RWPE2 (cell line): ENCODE results near the gene MACROD2.
"Not testable (repeated sequence)": the region's sequence is repeated elsewhere in the genome, so short reads cannot be mapped to it uniquely, and the experiment has no call there.

Source experiments
- ATAC-seq: fragments of 200-7000 bp; cut with Tn5 transposase; 3 replicates; pipeline ENCODE4 v1.9.1; 2021; ENCODE audit warnings: low read depth
- DNase-seq: peaks from one replicate; pipeline ENCODE4 v3.0.0-alpha.2; 2020; ENCODE audit warnings: low spot score
- H3K27ac ChIP-seq: fragments of 450-650 bp; 2 replicates; pipeline ENCODE4 v1.5.1; 2017; ENCODE audit warnings: mild to moderate bottlenecking; ENCODE audit not compliant: poor library complexity, severe bottlenecking
- H3K27me3 ChIP-seq: fragments of 250-450 bp; sonication (Bioruptor Pico); 2 replicates; pipeline ENCODE4 v1.5.1; 2021; ENCODE audit warnings: mild to moderate bottlenecking, moderate library complexity; ENCODE audit not compliant: insufficient read depth, poor library complexity, severe bottlenecking
- H3K36me3 ChIP-seq: fragments of 250-450 bp; sonication (Bioruptor Pico); 2 replicates; pipeline ENCODE4 v1.5.1; 2020; ENCODE audit warnings: low read depth, mild to moderate bottlenecking, moderate library complexity
- H3K4me1 ChIP-seq: fragments of 250-450 bp; sonication (Bioruptor Pico); 2 replicates; pipeline ENCODE4 v1.5.1; 2021; ENCODE audit warnings: mild to moderate bottlenecking, moderate library complexity; ENCODE audit not compliant: insufficient read depth, poor library complexity, severe bottlenecking
- H3K4me3 ChIP-seq: fragments of 250-450 bp; sonication (Bioruptor Pico); 2 replicates; pipeline ENCODE4 v1.5.1; 2021; ENCODE audit warnings: mild to moderate bottlenecking, moderate library complexity; ENCODE audit not compliant: severe bottlenecking
- H3K9me3 ChIP-seq: fragments of 250-450 bp; sonication (Bioruptor Pico); 2 replicates; pipeline ENCODE4 v1.5.1; 2021; ENCODE audit warnings: mild to moderate bottlenecking, moderate library complexity; ENCODE audit not compliant: severe bottlenecking
- TF ChIP-seq, protein P1 (sequence below): fragments of 450-650 bp; IDR thresholded peaks from one replicate; pipeline ENCODE4 v1.5.1; 2017; ENCODE audit warnings: mild to moderate bottlenecking, moderate library complexity; ENCODE audit not compliant: poor library complexity, severe bottlenecking

MACROD2 gene

DNA sequence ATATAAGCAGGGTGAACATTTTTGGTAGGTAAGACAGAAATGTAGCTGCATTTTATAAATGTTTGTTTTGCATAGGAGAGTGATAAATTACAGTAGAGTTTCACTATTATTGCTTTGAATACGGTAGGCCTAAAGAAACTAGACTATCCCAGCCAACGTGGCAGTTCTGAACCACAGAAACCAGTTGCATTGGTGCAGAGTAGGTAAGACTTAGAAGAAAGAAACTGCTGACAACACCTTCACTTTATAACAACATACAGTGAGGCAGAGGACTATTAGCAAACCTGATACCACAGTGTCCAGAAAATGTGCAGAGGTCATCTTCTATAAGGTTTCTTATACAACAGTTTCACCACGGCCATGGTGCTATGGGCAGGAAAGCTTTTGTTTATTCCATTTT lies 2011.8 kb downstream of the MACROD2 start:
- DNase-seq, result no peak
- Histone ChIP-seq H3K27ac (no peak overlapping the region), H3K4me1 (no peaks in the 10 kb centered on the region), H3K9me3 (no peaks in the 10 kb centered on the region), H3K36me3 (no peaks in the 10 kb centered on the region), H3K27me3 (no peaks in the 10 kb centered on the region), H3K4me3 (no peak overlapping the region)
- no peak for ATAC-seq
- TF ChIP-seq, protein P1, sequence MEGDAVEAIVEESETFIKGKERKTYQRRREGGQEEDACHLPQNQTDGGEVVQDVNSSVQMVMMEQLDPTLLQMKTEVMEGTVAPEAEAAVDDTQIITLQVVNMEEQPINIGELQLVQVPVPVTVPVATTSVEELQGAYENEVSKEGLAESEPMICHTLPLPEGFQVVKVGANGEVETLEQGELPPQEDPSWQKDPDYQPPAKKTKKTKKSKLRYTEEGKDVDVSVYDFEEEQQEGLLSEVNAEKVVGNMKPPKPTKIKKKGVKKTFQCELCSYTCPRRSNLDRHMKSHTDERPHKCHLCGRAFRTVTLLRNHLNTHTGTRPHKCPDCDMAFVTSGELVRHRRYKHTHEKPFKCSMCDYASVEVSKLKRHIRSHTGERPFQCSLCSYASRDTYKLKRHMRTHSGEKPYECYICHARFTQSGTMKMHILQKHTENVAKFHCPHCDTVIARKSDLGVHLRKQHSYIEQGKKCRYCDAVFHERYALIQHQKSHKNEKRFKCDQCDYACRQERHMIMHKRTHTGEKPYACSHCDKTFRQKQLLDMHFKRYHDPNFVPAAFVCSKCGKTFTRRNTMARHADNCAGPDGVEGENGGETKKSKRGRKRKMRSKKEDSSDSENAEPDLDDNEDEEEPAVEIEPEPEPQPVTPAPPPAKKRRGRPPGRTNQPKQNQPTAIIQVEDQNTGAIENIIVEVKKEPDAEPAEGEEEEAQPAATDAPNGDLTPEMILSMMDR, result no peak

DNA sequence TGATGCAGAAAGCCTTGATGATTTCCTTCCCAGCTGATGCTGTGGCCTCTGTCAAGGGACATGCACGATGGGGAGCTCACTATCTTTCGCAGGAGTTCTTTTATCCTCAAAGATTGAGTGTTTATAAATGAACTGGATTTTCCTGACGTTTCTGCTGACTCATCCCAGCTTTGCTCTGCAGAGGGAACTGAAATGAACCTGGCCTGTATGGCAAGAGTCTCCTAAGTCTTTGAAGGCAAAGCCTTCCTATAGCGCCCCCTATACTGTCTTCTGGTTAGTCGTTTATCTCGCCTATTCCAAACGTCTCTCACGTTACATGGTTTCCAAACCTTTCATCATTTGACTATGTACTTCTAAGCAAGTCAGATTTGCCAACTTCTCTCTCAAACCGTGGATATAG lies 2012.6 kb downstream of the MACROD2 start:
- Histone ChIP-seq H3K4me1 (no peaks in the 10 kb centered on the region), H3K4me3 (no peak overlapping the region), H3K9me3 (no peaks in the 10 kb centered on the region), H3K27me3 (no peaks in the 10 kb centered on the region), H3K36me3 (no peaks in the 10 kb centered on the region), H3K27ac (no peak overlapping the region)
- DNase-seq (no peak), ATAC-seq (no peak)
- TF ChIP-seq, protein P1, result no peak

DNA sequence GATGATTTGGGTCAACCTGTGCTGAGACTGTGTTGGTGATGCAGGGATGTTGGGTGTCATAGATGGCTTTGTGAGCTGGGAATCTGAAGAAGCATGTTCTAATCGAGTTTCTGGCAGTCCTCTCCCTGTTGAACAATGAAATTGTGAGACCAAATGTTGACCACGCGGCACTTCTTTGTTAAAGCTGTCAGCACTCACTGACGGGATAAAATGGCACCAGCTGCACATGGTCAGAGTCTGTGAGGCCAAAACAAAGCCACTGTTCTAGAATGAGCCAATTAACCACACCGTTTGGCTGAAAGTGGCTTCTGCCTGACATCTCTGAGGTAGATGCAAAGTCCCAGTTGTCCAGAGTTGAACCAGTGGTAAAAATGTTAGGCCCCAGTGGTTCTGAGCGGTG lies 2015.7 kb downstream of the MACROD2 start:
- no peak for DNase-seq
- H3K4me1 ChIP-seq, result no peaks in the 10 kb centered on the region
- ATAC-seq, result no peak
- no peaks in the 10 kb centered on the region for H3K9me3 ChIP-seq
- no peaks in the 10 kb centered on the region for H3K36me3 ChIP-seq
- H3K4me3 ChIP-seq, result no peak overlapping the region
- TF ChIP-seq, protein P1, result no peak
- no peaks in the 10 kb centered on the region for H3K27me3 ChIP-seq
- no peak overlapping the region for H3K27ac ChIP-seq

DNA sequence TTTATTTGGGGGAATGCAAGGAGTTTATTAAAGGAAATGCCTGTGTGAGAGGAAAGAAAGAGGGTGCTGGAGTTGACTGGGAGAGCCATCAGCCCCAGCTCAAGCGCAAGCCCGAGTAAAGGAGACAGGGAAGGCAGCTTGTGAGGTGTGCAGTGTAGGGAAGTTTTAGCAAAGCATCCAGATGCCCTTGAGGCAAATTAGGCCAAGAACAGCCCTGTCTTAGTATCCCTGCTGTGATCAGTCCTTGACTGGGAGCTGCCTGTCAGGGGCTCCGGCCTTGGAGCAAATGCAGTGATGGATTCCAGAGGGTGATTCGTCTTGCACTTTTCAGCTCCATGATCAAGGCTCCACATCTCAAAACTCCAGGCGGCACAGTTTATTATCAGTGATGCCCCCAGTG lies 2016.2 kb downstream of the MACROD2 start:
- H3K27me3 ChIP-seq, result no peaks in the 10 kb centered on the region
- ATAC-seq, result no peak
- no peak overlapping the region for H3K27ac ChIP-seq
- no peaks in the 10 kb centered on the region for H3K4me1 ChIP-seq
- DNase-seq, result no peak
- TF ChIP-seq, protein P1, result no peak
- no peaks in the 10 kb centered on the region for H3K9me3 ChIP-seq
- no peaks in the 10 kb centered on the region for H3K36me3 ChIP-seq
- H3K4me3 ChIP-seq, result no peak overlapping the region

DNA sequence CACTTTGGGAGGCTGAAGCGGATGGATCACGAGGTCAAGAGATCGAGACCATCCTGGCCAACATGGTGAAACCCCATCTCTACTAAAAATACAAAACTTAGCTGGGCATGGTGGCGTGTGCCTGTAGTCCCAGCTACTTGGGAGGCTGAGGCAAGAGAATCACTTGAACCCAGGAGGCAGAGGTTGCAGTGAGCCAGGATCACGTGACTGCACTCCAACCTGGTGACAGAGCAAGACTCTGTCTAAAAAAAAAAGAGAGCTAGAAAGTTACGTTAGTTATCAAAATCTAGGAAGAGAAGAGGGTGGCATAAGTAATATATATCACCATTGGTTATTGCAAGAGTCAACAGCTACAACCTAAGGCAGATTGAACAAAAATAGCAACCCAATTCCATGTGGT lies 2017.6 kb downstream of the MACROD2 start:
- not testable (repeated sequence) for DNase-seq, H3K9me3 ChIP-seq, H3K27ac ChIP-seq, H3K36me3 ChIP-seq, ATAC-seq, H3K4me3 ChIP-seq, H3K27me3 ChIP-seq, H3K4me1 ChIP-seq
